GM20431 (cell line): ENCODE measurements around the gene LYST.
"Not testable (repeated sequence)": the region's sequence is repeated elsewhere in the genome, so short reads cannot be mapped to it uniquely, and the experiment has no call there.

Experiments
- in situ Hi-C: fragments of 300-500 bp; cut with MseI, MboI; formaldehyde crosslinking; loops from one replicate; pipeline ENCODE4 v1.15.0; 2020; ENCODE audit warnings: low sequenced_read_pairs; ENCODE audit not compliant: unreplicated experiment

Gene LYST

DNA sequence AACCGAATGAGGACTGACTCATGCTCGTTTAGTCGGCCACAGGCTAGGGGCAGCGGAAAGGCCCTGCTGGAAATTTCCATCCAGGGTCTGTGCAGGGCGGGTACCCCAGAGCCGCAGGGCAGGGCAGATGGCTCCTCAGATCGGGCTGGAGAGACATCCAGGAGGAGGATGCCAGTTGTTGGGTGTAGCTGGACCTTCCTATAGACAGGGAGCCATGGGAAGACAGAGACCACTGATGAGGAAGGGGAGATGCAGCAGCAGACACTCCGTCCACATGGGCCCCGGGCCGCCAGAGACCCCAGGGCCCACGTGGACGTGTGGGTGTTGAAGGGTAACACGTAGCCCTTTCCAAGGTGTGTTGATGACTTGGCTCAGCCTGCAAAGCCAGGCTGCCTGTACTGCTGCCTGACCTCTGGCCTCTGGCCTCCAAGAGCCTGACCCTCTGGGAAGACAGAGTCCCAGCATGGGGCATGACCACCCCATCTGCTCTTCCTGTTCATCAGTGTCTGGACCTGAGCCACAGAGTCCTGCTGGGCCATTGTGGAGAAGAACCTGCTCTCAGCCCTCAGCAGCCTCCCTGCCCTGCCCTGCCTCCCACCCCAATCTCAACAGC, 221.9 kb downstream of the LYST start:
- in situ Hi-C loops: no loop called here

DNA sequence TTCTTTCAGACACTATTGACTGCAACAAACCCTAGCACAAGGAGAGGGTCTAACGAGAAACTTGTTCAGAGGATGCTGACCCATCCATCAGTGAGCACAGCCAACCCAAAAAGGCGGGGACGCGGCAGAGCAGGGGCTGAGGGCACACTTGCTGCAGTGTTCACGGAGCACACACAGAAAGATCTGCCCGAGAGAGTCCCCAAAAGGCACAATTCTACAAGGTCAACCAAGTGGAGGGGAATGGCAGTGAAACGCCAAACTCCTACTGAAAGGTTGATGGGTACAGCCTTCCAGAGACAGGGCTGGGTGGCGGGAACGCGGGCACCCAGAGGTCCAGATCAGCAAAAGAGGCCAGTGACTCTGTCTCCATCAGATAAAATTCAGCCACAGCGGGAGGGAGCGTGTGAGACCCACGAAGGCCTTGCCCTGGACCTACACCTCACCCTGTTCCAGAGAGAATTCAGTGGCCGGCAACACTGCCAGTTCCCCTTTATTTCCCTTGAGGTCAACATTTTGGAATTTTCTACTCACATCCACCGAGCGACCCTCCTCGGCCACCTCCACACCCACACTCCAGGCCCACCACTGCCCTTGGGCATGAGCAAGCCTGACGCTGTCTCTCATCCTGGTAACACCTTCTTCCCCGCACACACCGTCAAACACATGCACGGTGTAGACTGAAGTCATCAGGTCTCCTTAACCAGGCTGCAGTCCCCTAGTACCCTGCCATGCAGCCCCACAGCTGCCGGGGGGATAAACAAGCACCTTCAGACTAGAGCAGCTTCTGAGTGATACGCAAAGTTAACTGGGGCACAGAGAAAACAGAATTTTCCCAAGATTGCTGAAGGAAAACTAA, 222.6 kb downstream of the LYST start:
- in situ Hi-C loops: no loop called here

GRCh38 chr1:235642943-235643371, 223.7 kb downstream of the LYST start:
- in situ Hi-C loops: no loop called here

GRCh38 chr1:235642011-235642942, 224.4 kb downstream of the LYST start:
- in situ Hi-C loops: no loop called here

DNA sequence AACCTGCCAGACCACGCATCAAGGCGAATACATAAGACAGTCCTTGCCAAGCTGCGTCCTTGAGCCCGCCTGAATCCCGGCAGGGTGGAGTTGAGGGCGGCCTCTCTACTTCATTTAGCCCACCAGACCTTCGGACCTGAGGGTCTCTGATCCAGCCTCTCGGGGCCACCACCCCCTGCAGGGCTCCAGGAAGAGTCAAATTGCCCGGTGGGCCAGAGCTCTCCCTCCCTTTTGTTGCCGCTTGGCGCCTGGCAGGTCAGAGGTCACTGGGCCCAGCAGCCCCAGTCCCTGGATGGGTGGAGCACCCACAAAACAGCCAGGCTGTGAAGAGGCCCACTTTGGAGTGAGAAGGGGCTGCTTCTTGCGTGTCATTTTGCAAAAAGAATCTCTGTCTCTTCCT, 226.1 kb downstream of the LYST start:
- in situ Hi-C loops: no loop called here

DNA sequence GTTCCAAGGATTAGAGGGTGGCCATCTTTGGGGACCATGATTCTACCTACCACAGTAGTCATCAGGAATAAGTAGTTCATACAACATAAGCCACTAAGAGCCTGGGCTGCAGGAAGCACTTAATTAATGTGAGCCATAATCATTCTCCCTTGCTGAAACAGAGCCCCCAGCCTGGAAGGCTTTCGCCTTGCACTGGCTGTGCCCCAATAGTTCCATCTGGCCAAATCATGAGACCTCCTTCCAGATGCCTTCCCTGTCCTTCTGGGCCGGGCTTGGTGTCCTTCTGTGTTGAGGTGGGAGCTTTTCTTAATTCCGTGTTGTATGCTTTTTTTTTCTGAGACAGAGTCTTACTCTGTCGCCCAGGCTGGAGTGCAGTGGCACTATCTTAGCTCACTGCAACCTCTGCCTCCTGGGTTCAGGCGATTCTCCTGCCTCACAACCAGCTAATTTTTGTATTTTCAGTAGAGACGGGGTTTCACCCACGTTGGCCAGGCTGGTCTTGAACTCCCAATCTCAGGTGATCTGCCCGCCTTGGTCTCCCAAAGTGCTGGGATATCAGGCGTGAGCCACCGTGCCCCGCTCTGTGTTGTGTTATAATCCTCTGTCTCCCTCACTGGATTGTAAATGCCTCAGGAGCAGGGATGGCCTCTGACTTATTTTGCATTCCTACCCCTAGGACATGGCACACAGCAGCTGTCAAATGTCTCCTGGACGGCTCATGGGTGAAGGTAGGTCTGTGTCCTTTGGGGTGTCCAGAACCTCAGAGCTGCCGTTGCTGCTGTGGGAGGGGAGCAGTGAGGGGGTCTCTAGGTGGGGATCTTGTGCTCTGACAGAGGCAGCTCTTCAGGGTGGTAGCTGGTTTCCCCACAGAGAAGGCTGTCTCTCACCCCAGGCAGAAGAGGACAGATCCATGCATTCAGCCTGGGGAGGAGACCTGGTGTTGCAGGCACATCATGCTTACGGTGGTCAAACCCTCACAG, 227.2 kb downstream of the LYST start:
- in situ Hi-C loops: no loop called here

DNA sequence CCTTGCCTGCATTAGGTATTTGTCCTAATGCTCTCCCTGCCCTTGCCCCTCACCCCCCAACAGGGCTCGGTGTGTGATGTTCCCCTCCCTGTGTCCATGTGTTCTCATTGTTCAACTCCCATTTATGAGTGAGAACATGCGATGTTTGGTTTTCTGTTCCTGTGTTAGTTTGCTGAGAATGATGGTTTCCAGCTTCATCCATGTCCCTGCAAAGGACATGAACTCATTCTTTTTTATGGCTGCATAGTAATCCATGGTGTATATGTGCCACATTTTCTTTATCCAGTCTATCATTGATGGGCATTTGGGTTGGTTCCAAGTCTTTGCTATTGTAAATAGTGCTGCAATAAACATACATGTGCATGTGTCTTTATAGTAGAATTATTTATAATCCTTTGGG, 228.1 kb downstream of the LYST start:
- in situ Hi-C loops: not testable (repeated sequence)

DNA sequence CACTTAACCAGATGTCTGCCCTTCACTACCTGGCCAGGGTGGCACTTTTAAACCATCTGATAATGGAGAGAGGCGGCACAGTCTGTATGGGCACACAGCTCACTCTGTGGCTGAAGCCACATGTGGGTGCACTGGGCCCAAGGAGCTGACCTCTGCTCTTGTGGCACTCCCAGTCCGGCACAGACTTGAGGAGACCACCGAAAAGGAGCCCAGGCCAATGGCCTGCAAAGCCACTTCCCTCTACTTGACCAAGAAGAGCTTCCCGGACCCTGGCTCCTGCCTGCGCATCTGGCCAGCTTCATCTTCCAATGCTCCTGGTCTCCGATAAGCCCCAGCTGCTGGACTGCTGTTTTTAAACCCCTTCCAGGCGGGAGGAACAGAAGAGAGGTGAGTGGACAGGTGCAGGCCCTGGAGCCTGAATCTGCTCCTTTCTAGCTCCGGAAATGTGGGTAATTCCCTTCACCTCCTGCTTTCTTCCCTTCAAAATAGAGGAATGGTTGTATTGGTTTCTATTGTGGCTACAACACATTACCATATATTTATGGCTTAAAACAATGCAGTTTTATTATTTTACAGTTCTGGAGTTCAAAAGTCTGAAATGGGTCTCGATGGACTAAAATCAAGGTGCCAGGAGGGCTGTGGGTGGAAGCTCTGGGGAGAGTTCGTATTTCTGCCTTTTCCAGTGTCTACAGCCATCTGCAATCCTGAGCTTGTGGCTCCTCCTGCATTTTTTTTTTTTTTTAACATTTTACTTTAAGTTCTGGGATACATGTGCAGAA, 228.8 kb downstream of the LYST start:
- in situ Hi-C loops: no loop called here

DNA sequence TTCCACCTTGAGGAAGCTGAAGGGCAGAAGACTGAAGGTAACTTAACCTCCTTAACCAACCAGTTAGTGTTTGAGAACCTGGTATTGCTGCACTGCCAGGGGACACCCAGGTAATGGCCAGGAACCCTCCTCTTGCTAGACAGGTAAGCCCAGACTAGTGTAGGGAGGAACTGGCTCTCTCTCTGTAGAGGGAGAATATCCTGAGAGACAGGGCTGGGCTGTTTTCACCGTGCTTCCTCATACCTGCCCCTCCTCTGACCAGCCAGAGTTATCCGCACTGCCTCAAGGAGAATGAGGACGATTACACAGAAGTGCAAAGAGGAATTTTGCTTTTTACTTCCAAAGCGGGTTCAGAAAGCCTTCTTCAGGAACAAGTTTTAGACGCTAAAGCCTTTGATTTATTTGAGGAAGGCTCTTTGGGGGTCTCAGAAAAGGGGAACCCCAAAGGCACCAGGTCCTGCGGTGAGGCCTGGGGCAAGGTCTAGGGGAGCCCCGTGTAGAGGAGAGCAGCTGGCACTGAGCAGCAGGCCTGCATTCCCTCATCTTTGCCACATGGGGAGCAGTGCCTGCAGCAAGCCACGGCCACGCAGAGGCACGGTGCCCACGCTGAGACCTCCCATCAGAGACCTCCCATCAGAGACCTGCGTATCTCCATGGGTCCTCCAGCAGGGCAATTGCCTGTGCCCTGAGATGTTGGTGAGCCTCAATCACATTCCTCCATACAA, 230.6 kb downstream of the LYST start:
- in situ Hi-C loops: no loop called here

- in situ Hi-C loops: no loop called here
Observed at GRCh38 chr1:235632506-235633401, 234.0 kb downstream of the LYST start.

DNA sequence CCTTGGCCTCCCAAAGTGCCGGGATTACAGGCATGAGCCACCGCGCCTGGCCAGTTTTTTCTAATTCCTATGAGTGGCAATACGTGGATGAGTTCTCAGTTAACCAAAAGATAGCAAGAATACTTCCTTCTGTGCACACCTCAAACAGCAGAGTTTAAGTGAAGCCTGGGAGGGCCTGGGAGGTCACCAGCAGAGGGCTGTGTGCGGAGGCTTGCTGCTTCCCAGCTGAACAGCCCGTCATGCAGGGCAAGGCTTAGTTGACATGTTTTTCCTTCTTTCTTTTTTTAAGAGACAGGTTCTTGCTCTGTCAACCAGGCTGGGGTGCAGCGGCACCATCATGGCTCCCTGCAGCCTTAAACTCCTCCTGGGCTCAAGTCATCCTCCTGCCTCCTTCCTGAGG, 234.9 kb downstream of the LYST start:
- in situ Hi-C loops: no loop called here

GRCh38 chr1:235628316-235629005, 238.2 kb downstream of the LYST start:
- in situ Hi-C loops: no loop called here

DNA sequence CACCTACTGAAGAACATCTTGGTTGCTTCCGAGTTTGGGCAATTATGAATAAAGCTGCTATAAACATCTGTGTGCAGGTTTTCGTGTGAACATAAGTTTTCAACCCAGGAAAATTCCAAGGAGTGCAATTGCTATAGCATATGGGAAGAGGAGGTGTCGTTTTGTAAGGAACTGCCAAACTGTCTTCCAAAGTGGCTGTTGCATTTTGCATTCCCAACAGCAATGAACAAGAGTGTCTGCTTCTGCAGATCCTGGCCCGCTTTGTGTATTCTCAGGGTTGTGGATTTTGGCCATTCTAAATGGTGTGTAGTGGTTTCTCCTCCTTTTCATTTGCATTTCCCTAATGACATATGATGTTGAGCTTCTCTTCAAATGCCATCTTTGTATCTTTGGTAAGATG, 240.9 kb downstream of the LYST start:
- in situ Hi-C loops: no loop called here

DNA sequence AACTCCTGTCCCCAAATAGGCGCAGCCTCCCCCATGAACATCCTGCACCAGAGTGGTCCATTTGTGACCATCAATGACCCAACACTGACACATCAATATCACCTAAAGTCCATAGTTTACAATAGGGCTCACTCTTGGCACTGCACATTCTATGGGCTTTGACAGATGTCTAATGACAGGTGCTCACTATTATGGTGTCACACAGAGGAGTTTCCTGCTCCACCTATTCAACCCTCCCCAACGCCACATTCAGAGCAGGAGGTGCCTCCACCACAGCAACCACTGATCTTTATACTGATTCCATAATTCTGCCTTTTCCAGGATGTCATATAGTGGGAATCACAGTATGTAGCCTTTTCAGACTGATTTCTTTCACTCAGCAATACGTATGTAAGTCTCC, 241.4 kb downstream of the LYST start:
- in situ Hi-C loops: no loop called here

GRCh38 chr1:235624721-235625333, 241.9 kb downstream of the LYST start:
- in situ Hi-C loops: no loop called here
